Glutamatergic neuron (in vitro differentiated cells): ENCODE results near the gene CDH1. TPM values are rescaled to one million over a fixed set of nuclear protein-coding genes. Genes with fewer than 3 reads are reported as not detected.
"Not testable (repeated sequence)": the region's sequence is repeated elsewhere in the genome, so short reads cannot be mapped to it uniquely, and the experiment has no call there.

Experiments
- DNase-seq: peaks from one replicate; pipeline ENCODE4 v3.0.0; 2022
- H3K27ac Mint-ChIP-seq: one replicate; pipeline ENCODE4 v1.8.0; 2020; ENCODE audit warnings: mild to moderate bottlenecking, mixed read lengths, inconsistent platforms; ENCODE audit not compliant: unreplicated experiment
- H3K27me3 Mint-ChIP-seq: one replicate; pipeline ENCODE4 v1.8.0; 2020; ENCODE audit warnings: mild to moderate bottlenecking, moderate library complexity, mixed read lengths, inconsistent platforms; ENCODE audit not compliant: unreplicated experiment
- H3K36me3 Mint-ChIP-seq: one replicate; pipeline ENCODE4 v1.8.0; 2020; ENCODE audit warnings: mild to moderate bottlenecking, mixed read lengths, inconsistent platforms; ENCODE audit not compliant: unreplicated experiment
- H3K4me1 Mint-ChIP-seq: one replicate; pipeline ENCODE4 v1.8.0; 2020; ENCODE audit warnings: mild to moderate bottlenecking, low read depth, mixed read lengths, inconsistent platforms; ENCODE audit not compliant: unreplicated experiment
- H3K4me3 Mint-ChIP-seq: one replicate; pipeline ENCODE4 v1.8.0; 2020; ENCODE audit warnings: mild to moderate bottlenecking, mixed read lengths, inconsistent platforms; ENCODE audit not compliant: unreplicated experiment
- H3K9me3 Mint-ChIP-seq: one replicate; pipeline ENCODE4 v1.8.0; 2020; ENCODE audit warnings: mild to moderate bottlenecking, moderate library complexity, mixed read lengths, inconsistent platforms; ENCODE audit not compliant: unreplicated experiment
- CTCF ChIP-seq: fragments of 200-600 bp; sonication (generic); IDR thresholded peaks from one replicate; pipeline ENCODE4 v1.5.0; 2021; ENCODE audit not compliant: partially characterized antibody, unreplicated experiment
- total RNA-seq: library from RNA; stranded (reverse); fragmentation: NEBNext Ultra II Directional; extraction: Animal tissue kit (Norgen Biotek cat#: 25700); gene quantifications from one replicate; pipeline ENCODE4 v1.2.1, GENCODE V29; 2021; ENCODE audit not compliant: unreplicated experiment

The CDH1 gene
- total RNA-seq, 1 donor from 2014 or later = 1.9 TPM

- no peak for DNase-seq
- peaks cover 10% of the 10 kb centered on the region for H3K27me3 Mint-ChIP-seq
- H3K27ac Mint-ChIP-seq = no peak overlapping the region
- no peak for TF ChIP-seq CTCF
- H3K9me3 Mint-ChIP-seq = peaks cover 2% of the 10 kb centered on the region
- H3K36me3 Mint-ChIP-seq = peaks cover 4% of the 10 kb centered on the region
- H3K4me3 Mint-ChIP-seq = no peak overlapping the region
- no peaks in the 10 kb centered on the region for H3K4me1 Mint-ChIP-seq
Measured at GRCh38 chr16:68711421-68712139, 25.5 kb upstream of the CDH1 start.

- peaks cover 2% of the 10 kb centered on the region for H3K9me3 Mint-ChIP-seq
- TF ChIP-seq CTCF = no peak
- H3K27ac Mint-ChIP-seq = no peak overlapping the region
- H3K36me3 Mint-ChIP-seq = peaks cover 4% of the 10 kb centered on the region
- H3K4me3 Mint-ChIP-seq = no peak overlapping the region
- DNase-seq = no peak
- H3K27me3 Mint-ChIP-seq = peaks cover 7% of the 10 kb centered on the region
- H3K4me1 Mint-ChIP-seq = no peaks in the 10 kb centered on the region
Measured at GRCh38 chr16:68713361-68713760, 23.7 kb upstream of the CDH1 start.

GRCh38 chr16:68715471-68715870 lies 21.6 kb upstream of the CDH1 start:
- DNase-seq = no peak
- Mint-ChIP-seq H3K4me3 (no peak overlapping the region), H3K27me3 (peaks cover 6% of the 10 kb centered on the region), H3K27ac (no peak overlapping the region), H3K36me3 (no peaks in the 10 kb centered on the region), H3K9me3 (peaks cover 1% of the 10 kb centered on the region), H3K4me1 (no peaks in the 10 kb centered on the region)
- TF ChIP-seq CTCF = no peak

GRCh38 chr16:68716516-68716915 lies 20.6 kb upstream of the CDH1 start:
- not testable (repeated sequence) for H3K4me3 Mint-ChIP-seq, DNase-seq, H3K27ac Mint-ChIP-seq, H3K27me3 Mint-ChIP-seq, H3K4me1 Mint-ChIP-seq, H3K9me3 Mint-ChIP-seq, H3K36me3 Mint-ChIP-seq

- Mint-ChIP-seq H3K36me3 (no peaks in the 10 kb centered on the region), H3K9me3 (peaks cover 1% of the 10 kb centered on the region), H3K4me3 (no peak overlapping the region), H3K27me3 (peaks cover 6% of the 10 kb centered on the region), H3K27ac (no peak overlapping the region), H3K4me1 (no peaks in the 10 kb centered on the region)
- no peak for DNase-seq
- no peak for TF ChIP-seq CTCF
Measured at GRCh38 chr16:68717684-68718083, 19.4 kb upstream of the CDH1 start.
